Measurements from ENCODE around the gene CASP8AP2. TPM values are rescaled to one million over a fixed set of nuclear protein-coding genes. Genes with fewer than 3 reads are reported as not detected.

Gene CASP8AP2
- total RNA-seq, 1 donor from 2014 or later: 9.5 TPM

DNA sequence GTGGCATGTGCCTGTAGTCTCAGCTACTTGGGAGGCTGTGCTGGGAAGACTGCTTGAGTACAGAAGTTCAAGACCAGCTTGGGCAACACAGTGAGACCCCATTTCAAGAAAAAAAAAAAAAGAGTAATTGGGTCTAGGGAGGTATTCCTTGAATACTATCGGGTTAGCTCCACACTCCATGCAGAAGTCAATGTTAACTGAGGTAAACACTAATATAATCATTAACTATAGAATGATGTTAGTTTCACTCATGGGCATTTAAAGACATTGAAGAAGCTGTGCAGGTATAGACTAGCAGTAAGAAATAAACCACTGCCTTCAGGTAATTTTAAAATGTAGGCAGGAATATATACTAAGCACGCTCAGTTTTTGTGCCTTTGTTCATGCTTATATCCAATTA is 42.7 kb upstream of the CASP8AP2 start:
- H3K36me3 ChIP-seq (ENCODE audit: control insufficient read depth, insufficient read depth, low read length): no peaks in the 10 kb centered on the region
- TF ChIP-seq, protein P1, sequence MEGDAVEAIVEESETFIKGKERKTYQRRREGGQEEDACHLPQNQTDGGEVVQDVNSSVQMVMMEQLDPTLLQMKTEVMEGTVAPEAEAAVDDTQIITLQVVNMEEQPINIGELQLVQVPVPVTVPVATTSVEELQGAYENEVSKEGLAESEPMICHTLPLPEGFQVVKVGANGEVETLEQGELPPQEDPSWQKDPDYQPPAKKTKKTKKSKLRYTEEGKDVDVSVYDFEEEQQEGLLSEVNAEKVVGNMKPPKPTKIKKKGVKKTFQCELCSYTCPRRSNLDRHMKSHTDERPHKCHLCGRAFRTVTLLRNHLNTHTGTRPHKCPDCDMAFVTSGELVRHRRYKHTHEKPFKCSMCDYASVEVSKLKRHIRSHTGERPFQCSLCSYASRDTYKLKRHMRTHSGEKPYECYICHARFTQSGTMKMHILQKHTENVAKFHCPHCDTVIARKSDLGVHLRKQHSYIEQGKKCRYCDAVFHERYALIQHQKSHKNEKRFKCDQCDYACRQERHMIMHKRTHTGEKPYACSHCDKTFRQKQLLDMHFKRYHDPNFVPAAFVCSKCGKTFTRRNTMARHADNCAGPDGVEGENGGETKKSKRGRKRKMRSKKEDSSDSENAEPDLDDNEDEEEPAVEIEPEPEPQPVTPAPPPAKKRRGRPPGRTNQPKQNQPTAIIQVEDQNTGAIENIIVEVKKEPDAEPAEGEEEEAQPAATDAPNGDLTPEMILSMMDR (IDR thresholded peaks at IDR 0.05; ENCODE audit: insufficient read depth, low read length, poor library complexity, severe bottlenecking): no peak
- DNase-seq (ENCODE audit: low read depth): no peak
- H3K4me3 ChIP-seq (ENCODE audit: low read depth, low read length): no peak overlapping the region
- no peaks in the 10 kb centered on the region for H3K27me3 ChIP-seq (ENCODE audit: control insufficient read depth, insufficient read depth, low read length)

DNA sequence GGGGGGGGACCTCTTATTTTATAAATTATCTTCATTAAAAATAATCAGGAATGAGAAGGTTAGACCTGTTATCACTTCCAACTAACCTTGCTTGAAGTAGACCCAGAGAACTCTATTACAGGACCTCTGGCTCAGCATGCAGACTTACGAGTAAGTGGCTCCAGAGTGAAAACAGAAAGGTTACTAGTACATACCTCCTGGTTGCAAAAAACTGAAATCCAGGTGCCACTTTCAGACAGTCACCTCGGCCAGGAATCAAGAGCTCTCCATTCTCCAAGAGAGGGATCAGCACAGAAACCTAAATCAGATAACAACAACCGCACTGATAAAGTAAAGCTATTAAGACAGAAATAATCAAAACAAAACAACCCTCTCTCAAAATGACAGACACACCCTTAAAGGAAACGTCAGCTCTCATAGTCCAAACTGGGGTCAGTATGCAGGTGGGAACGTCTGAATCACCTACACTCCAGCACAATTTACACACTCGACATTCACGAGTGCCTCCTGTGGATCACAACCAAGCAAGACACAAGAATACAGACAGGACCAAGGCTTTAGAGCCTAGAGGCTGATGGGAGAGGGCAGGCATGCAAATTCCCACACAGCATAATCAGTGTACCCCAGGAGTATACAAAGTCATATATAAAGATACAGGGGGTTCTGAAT is 41.9 kb upstream of the CASP8AP2 start:
- H3K4me3 ChIP-seq (ENCODE audit: low read depth, low read length): no peak overlapping the region
- H3K27me3 ChIP-seq (ENCODE audit: control insufficient read depth, insufficient read depth, low read length): no peaks in the 10 kb centered on the region
- no peak for DNase-seq (ENCODE audit: low read depth)
- TF ChIP-seq, protein P1 (IDR thresholded peaks at IDR 0.05; ENCODE audit: insufficient read depth, low read length, poor library complexity, severe bottlenecking): no peak
- H3K36me3 ChIP-seq (ENCODE audit: control insufficient read depth, insufficient read depth, low read length): no peaks in the 10 kb centered on the region

DNA sequence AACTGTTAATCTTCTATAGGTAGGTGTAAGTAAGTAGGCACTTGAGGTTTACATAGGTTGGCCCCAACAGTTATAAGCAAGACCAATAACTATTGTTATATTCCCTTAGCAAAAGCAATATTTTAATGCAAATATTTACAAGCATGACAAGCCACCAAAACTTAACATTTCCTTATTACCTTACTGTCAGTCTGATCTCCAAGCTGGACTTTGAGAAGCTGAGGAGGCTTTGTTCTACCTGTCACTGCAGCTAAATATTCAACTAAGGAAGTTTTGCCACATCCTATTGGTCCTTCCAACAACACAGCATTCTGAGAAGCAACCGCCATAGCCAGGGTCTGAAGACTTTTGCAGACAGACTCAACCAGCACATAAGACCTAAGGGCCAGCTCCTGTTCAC is 39.7 kb upstream of the CASP8AP2 start:
- Histone ChIP-seq H3K27me3 (ENCODE audit: control insufficient read depth, insufficient read depth, low read length) (no peaks in the 10 kb centered on the region), H3K4me3 (ENCODE audit: low read depth, low read length) (no peak overlapping the region), H3K36me3 (ENCODE audit: control insufficient read depth, insufficient read depth, low read length) (no peaks in the 10 kb centered on the region)
- TF ChIP-seq, protein P1 (IDR thresholded peaks at IDR 0.05; ENCODE audit: insufficient read depth, low read length, poor library complexity, severe bottlenecking): no peak
- DNase-seq (ENCODE audit: low read depth): no peak

DNA sequence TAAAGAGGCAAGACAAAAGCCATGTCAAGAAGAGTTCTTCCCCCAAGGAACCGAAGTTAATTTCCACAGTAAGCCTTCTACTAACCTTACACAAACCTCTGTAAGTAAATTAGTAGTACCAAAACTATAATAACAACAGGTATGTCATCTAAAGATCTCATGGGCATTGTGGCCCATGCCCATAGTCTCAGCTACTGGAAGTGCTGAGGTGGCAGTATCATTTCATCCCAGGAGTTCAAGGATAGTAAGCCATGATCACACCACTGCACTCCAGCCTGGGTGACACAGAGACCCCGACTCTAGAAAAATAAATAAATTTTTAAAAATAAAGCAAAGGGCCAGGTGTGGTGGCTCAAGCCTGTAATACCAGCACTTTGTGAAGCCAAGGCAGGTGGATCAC is 39.3 kb upstream of the CASP8AP2 start:
- DNase-seq (ENCODE audit: low read depth): no peak
- Histone ChIP-seq H3K36me3 (ENCODE audit: control insufficient read depth, insufficient read depth, low read length) (no peaks in the 10 kb centered on the region), H3K27me3 (ENCODE audit: control insufficient read depth, insufficient read depth, low read length) (no peaks in the 10 kb centered on the region), H3K4me3 (ENCODE audit: low read depth, low read length) (no peak overlapping the region)
- TF ChIP-seq, protein P1 (IDR thresholded peaks at IDR 0.05; ENCODE audit: insufficient read depth, low read length, poor library complexity, severe bottlenecking): no peak

DNA sequence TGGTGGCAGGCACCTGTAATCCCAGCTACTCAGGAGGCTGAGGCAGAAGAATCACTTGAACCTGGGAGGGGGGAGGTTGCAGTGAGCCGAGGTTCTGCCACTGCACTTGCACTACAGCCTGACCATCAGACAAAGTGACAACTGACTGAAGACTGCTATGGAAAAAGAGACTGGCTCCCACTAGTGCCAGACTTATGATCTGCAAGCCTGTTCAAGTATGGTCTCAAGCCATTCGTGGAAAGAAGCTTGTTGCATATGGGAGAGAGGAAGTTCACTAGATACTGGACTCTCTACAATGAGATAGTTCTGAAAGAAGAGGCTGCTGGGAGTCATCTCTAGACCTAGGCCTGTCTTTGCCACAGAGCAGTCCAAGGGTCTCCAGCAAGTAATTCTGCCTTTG is 36.8 kb upstream of the CASP8AP2 start:
- Histone ChIP-seq H3K4me3 (ENCODE audit: low read depth, low read length) (no peak overlapping the region), H3K36me3 (ENCODE audit: control insufficient read depth, insufficient read depth, low read length) (no peaks in the 10 kb centered on the region), H3K27me3 (ENCODE audit: control insufficient read depth, insufficient read depth, low read length) (no peaks in the 10 kb centered on the region)
- TF ChIP-seq, protein P1 (IDR thresholded peaks at IDR 0.05; ENCODE audit: insufficient read depth, low read length, poor library complexity, severe bottlenecking): peak; percentile 56
- DNase-seq (ENCODE audit: low read depth): no peak

DNA sequence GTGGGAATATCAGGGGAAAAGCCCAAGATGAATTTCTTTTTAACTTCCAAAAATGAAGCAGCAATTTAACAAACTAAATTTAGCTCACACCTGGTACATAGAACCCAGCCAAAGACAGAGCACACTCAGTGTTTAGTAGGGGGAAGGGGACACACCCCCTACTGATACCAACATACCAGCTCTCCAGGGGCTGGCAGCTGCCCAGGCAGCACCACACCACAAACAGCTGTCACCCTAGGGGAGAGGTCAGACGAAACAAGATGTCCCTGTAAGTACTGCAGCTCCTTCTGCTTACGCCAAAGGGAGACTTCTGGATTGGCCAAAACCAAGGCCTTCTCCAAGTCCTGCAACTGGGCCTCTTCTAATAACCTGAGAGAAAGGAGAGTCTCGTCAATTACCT is 36.1 kb upstream of the CASP8AP2 start:
- DNase-seq (ENCODE audit: low read depth): no peak
- Histone ChIP-seq H3K36me3 (ENCODE audit: control insufficient read depth, insufficient read depth, low read length) (no peaks in the 10 kb centered on the region), H3K4me3 (ENCODE audit: low read depth, low read length) (no peak overlapping the region), H3K27me3 (ENCODE audit: control insufficient read depth, insufficient read depth, low read length) (no peaks in the 10 kb centered on the region)
- TF ChIP-seq, protein P1 (IDR thresholded peaks at IDR 0.05; ENCODE audit: insufficient read depth, low read length, poor library complexity, severe bottlenecking): no peak

Data from kidney epithelial cell (primary cell).